Pancreas (tissue), 10 donors: ENCODE data around the gene KCNC1. TPM values are rescaled to one million over a fixed set of nuclear protein-coding genes. Genes with fewer than 3 reads are reported as not detected.

Experiments
- ATAC-seq, 4 donors: fragments of 200-7000 bp; cut with Tn5 transposase; one replicate each; pipeline versions ENCODE4 v1.8.0 to v1.9.1; 2020; ENCODE audit warnings: mild to moderate bottlenecking in 4 of 4, moderate library complexity in 4 of 4
- DNase-seq, 6 donors: peaks; one replicate each; pipeline ENCODE4 v3.0.0-alpha.2; 2020
- FAIRE-seq: peaks from 2 replicates; lab custom pipeline; 2012; peaks lifted over from hg19 to GRCh38; lab: Jason Lieb, UNC
- H3K27ac ChIP-seq, 4 donors: fragments of 200-600 bp; sonication (generic); 1 replicate in 3 of 4; 2 replicates in 1 of 4; pipeline versions ENCODE4 v1.5.0 to v1.8.0; 2020
- H3K27me3 ChIP-seq, 4 donors: fragments of 200-600 bp; one replicate each; pipeline ENCODE4 v1.8.0; 2021
- H3K36me3 ChIP-seq, 3 donors: fragments of 200-600 bp; sonication (generic) in 1 of 3; one replicate each; pipeline versions ENCODE4 v1.5.0 to v1.8.0; 2020 to 2021
- H3K4me1 ChIP-seq, 3 donors: fragments of 200-600 bp; one replicate each; pipeline ENCODE4 v1.8.0; 2021
- H3K4me3 ChIP-seq, 4 donors: fragments of 200-600 bp; sonication (generic) in 2 of 4; one replicate each; pipeline versions ENCODE4 v1.5.0 to v1.8.0; 2020 to 2021
- H3K9me3 ChIP-seq, 4 donors: fragments of 200-600 bp; one replicate each; pipeline ENCODE4 v1.8.0; 2021
- WGBS, 2 donors: extraction: QIAGEN DNeasy Blood & Tissue Kit; methylation state at CpG; one replicate each; pipeline ENCODE4 v1.1.7; 2013; 5-methylcytosine and 5-hydroxymethylcytosine counted together
- intact Hi-C, 3 donors: fragments of 100-400 bp; cut with DNase I; formaldehyde crosslinking; loops; one replicate each; pipeline versions ENCODE4 v1.11.1 to v1.14.2; 2022
- polyA plus RNA-seq, 2 donors: library from polyadenylated mRNA; stranded (reverse); fragments of 200-250 nt; gene quantifications; one replicate each; pipeline ENCODE4 v1.2.3, GENCODE V29; 2013
- total RNA-seq, 6 donors: library from RNA; stranded (reverse); fragmentation: NEBNext Ultra II Directional in 4 of 6; extraction: Animal tissue kit (Norgen Biotek cat#: 25700) in 4 of 6; gene quantifications; one replicate each; pipeline versions ENCODE4 v1.2.1 to v1.2.4, GENCODE V29; 2021 to 2023
- TF ChIP-seq, protein P1 (sequence below), 4 donors: fragments of 200-600 bp; sonication (generic) in 3 of 4; IDR thresholded peaks; one replicate each; pipeline versions ENCODE4 v1.5.0 to v1.8.0; 2021; ENCODE audit warnings: antibody characterized with exemption in 4 of 4
- donor health status: healthy with polysubstance abuse.
- donor health status: DM: no; HTN: no; CAD: no; lungs with moderate emphysema.
- donor health status: DM: no; HTN: no; CAD: no.
- donor health status: control.
- donor health status: control.
- donor health status: Bipolar disorder and iron deficiency.
- donor health status: DM: yes; HTN: yes; CAD: no.
- donor health status: DM: no; HTN: no; CAD: no.
- donor health status: DM: no; HTN: no; CAD: no.
- donor health status: DM: yes; HTN: yes; CAD: no.

Gene KCNC1
- total and polyA plus RNA-seq, 8 donors = 0.05 to 0.82 (median 0.37) TPM

DNA sequence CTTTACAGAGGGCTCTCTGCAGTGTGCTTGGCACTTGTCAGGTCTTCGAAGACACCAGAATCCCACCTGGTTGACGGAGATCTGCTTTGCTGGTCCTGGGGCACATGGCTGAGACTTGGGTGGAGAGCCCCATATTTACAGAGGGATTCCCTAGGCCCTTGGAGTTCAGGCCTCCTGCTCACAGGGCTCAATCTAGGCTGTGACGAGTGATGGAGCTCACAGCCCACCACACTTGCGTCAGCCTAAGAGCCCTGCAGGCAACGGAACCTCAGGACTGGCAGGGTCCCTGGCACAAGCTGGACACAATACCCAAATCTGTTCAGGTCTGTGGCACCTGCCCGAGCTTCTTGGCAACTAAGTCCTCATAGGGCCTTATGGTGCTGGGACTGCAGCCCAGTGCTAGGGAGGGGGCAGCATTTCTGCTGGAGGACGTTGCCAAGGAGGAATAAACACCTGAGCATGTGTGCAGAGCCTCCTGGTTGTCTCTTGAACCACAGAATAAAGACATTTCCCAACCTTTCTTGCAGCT, 59.1 kb downstream of the KCNC1 start:
- TF ChIP-seq, protein P1, sequence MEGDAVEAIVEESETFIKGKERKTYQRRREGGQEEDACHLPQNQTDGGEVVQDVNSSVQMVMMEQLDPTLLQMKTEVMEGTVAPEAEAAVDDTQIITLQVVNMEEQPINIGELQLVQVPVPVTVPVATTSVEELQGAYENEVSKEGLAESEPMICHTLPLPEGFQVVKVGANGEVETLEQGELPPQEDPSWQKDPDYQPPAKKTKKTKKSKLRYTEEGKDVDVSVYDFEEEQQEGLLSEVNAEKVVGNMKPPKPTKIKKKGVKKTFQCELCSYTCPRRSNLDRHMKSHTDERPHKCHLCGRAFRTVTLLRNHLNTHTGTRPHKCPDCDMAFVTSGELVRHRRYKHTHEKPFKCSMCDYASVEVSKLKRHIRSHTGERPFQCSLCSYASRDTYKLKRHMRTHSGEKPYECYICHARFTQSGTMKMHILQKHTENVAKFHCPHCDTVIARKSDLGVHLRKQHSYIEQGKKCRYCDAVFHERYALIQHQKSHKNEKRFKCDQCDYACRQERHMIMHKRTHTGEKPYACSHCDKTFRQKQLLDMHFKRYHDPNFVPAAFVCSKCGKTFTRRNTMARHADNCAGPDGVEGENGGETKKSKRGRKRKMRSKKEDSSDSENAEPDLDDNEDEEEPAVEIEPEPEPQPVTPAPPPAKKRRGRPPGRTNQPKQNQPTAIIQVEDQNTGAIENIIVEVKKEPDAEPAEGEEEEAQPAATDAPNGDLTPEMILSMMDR (IDR thresholded peaks at IDR 0.05) = no peak
- Histone ChIP-seq H3K4me1 (no peaks in the 10 kb centered on the region), H3K4me3 (no peak overlapping the region), H3K9me3 (no peaks in the 10 kb centered on the region), H3K36me3 (no peaks in the 10 kb centered on the region), H3K27me3 (no peaks in the 10 kb centered on the region), H3K27ac (no peak overlapping the region)
- DNase-seq = no peak
- no peak for FAIRE-seq
- WGBS, 2 donors = 90 to 92% methylated on average over 7 of the region's 7 CpGs
- intact Hi-C loops = no loop called here
- no peak for ATAC-seq

DNA sequence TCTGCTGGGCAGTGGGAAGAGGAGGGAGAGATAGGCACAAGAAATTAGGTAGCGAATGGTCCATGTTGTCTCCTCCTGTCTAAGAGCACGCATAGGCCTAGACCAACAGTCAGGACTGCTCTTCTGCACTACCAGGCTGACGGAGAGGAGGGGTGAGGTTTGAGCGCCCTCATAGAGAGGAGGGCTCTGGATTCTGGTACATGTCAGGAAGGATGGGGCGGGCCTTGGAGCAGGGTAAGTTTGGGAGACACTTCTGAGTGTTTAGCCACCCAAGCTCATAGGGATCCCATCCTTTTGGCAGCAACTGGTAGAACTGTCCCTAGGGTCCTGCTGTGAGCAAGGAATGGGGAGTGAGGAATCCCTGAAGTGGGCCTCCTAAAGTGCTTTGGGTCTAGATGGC, 60.4 kb downstream of the KCNC1 start:
- Histone ChIP-seq H3K9me3 (no peaks in the 10 kb centered on the region), H3K36me3 (no peaks in the 10 kb centered on the region), H3K27me3 (no peaks in the 10 kb centered on the region), H3K4me3 (no peak overlapping the region), H3K4me1 (no peaks in the 10 kb centered on the region), H3K27ac (no peak overlapping the region)
- TF ChIP-seq, protein P1 (IDR thresholded peaks at IDR 0.05) = no peak
- intact Hi-C loops = no loop called here
- ATAC-seq (no peak), DNase-seq (no peak), FAIRE-seq (no peak)
- 96% methylated on average over 5 of the region's 5 CpGs for WGBS, 2 donors

DNA sequence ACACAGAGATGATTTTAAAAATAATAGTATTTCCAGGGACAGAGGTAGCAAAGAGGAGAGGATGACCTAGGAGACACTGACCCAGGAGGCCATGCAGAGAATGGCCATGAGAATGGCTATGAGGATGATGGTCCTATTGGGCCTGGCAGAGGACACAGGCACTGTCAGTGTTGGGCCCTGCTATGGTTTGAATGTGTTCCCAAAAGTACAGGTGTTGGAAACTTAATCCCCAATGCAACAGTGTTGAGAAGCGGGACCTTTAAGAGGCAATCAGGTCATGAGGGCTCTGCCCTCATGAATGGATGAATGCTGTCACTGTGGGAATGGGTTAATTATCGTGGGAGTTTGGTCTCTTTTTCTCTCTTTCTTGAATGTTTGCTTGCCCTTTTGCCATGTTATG, 61.6 kb downstream of the KCNC1 start:
- intact Hi-C loops = no loop called here
- ATAC-seq (no peak), FAIRE-seq (no peak), DNase-seq (no peak)
- no peaks in the 10 kb centered on the region for H3K4me1 ChIP-seq
- 87 to 100% methylated on average over 2 of the region's 2 CpGs for WGBS, 2 donors
- TF ChIP-seq, protein P1 (IDR thresholded peaks at IDR 0.05) = no peak
- H3K4me3 ChIP-seq = no peak overlapping the region
- no peak overlapping the region for H3K27ac ChIP-seq
- H3K36me3 ChIP-seq = no peaks in the 10 kb centered on the region
- H3K9me3 ChIP-seq = no peaks in the 10 kb centered on the region
- no peaks in the 10 kb centered on the region for H3K27me3 ChIP-seq

DNA sequence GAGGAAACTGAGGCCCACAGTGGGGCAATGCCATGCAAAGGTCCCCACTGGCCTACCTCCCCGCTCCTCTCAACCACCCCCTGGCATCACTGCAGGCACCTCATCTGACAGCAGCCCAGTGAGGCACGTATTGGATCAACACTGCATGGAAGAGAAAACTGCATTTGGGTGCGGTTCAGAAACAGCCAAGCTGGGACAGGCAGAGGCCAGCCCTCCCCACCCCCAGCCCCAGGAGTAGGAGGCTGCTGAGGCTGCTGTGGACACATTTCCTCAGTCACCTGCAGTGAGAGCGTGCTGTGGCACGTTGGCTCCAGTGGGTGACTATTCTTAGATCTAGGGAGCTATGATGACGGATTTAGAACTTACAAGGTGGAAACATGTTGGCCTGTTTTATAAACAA, 63.7 kb downstream of the KCNC1 start:
- intact Hi-C loops = no loop called here
- no peak overlapping the region for H3K4me3 ChIP-seq
- ATAC-seq (no peak), DNase-seq (no peak), FAIRE-seq (no peak)
- no peaks in the 10 kb centered on the region for H3K27me3 ChIP-seq
- H3K4me1 ChIP-seq = no peaks in the 10 kb centered on the region
- TF ChIP-seq, protein P1 (IDR thresholded peaks at IDR 0.05) = no peak
- 82 to 87% methylated on average over 6 of the region's 6 CpGs for WGBS, 2 donors
- H3K9me3 ChIP-seq = no peaks in the 10 kb centered on the region
- H3K27ac ChIP-seq = no peak overlapping the region
- no peaks in the 10 kb centered on the region for H3K36me3 ChIP-seq

DNA sequence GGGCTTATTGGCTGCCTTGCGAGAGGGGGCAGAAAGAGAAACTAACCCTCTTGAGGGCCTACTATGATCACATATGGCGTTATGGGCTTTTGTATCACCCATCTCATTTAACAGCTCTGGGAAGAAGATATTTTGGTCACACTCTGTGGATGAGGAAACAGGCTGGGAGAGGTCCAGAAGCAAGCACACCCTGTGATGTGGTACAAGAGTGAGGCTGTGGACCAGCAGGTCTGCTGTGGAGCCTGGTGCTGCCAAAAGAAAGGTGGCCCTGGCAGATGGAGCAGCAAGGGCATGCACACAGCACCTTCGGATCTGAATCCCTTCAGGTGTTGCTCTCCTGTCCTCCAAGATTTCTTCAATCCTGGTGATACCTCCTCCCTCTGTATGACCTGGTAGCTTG, 64.1 kb downstream of the KCNC1 start:
- FAIRE-seq (no peak), ATAC-seq (no peak), DNase-seq (no peak)
- 94 to 96% methylated on average over 3 of the region's 3 CpGs for WGBS, 2 donors
- Histone ChIP-seq H3K27ac (no peak overlapping the region), H3K9me3 (no peaks in the 10 kb centered on the region), H3K27me3 (no peaks in the 10 kb centered on the region), H3K4me3 (no peak overlapping the region), H3K36me3 (no peaks in the 10 kb centered on the region), H3K4me1 (no peaks in the 10 kb centered on the region)
- TF ChIP-seq, protein P1 (IDR thresholded peaks at IDR 0.05) = no peak
- intact Hi-C loops = no loop called here
